Occipital lobe (tissue), 2 donors: Measurements from ENCODE around the gene FAM227A. TPM values are rescaled to one million over a fixed set of nuclear protein-coding genes. Genes with fewer than 3 reads are reported as not detected.
"Not testable (repeated sequence)": the region's sequence is repeated elsewhere in the genome, so short reads cannot be mapped to it uniquely, and the experiment has no call there.

Experiments
- DNase-seq: peaks from one replicate; lab custom pipeline; 2025; lab: John Stamatoyannopoulos, UW
- total RNA-seq: library from RNA; depleted of rRNA; stranded (reverse); fragments of >200 nt; gene quantifications from one replicate; pipeline ENCODE4 v1.2.3, GENCODE V29; 2014

FAM227A gene
- total RNA-seq, 1 donor from 2014 or later = 3.7 TPM

DNA sequence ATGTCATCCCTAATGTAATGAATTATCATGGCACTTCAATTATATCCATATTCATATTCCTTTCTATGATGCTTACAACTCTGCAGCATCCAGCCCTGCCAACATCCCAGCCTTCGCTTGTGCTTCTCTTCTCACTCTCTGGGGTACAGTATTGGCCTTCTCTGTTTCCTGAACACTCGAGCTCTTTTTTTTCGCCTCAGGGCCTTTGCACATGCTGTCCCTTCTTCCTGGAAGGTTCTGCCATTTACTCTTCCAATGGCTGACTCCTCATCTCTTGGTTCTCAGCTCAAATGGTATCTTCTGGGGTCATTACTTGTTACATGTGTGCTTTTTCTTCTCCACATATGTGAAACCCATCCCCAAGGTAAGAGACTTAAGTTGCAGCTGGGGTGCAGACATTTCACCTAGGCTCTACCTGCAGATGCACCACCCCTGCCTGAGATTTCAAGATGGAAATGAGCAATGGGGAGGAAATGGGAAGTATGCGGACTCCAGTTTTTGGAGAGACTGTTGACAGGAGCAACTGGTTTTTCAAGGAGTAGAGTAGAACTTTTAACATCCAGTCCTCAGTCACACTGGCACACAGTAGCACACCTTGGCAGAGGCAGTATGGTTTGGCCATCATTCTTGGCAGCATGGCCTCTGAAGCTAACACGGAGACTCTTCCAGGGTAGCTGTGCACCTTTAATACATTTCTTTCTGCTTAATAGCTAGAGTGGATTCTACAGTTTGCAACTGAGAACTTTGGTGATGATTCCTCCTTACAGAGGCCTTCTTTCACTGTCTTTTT, 43.8 kb downstream of the FAM227A start:
- no peak for DNase-seq

DNA sequence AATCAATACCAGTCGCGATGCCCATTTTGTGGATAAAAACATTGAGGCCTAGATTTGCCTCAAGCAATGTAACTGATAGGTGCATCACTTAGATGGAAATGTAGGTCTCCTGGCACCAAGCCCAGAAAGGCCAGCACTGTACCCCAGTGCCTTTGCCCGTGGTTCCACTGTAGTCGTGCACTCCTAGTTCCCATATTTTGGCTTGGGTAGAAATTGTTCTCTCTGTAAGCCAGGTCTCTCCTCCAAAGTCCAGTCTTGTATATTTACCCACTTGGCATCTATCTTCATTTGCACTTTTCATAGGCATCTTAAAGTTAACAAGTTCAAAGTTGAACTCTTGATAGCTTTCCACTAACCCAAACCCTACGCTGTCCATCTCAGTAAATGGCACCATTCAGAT, 44.6 kb downstream of the FAM227A start:
- no peak for DNase-seq

DNA sequence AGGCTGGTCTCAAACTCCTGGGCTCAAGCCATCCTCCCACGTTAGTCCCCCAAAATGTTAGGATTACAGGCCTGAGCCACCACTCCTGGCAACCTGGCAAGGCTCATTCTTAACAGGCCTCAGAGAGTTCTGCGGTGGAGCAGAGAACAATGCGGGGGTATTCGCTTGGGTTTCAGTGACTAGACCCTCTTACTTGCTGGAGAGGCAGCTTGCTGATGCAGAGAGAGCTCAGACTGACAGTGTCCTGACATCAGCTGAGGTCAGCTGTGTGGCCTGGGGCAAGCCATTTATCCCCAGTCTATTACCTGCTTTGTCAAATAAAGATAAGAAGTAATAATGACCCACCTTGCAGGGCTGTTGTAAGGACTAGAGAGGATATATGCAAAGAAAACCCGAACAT, 46.0 kb downstream of the FAM227A start:
- DNase-seq = no peak

DNA sequence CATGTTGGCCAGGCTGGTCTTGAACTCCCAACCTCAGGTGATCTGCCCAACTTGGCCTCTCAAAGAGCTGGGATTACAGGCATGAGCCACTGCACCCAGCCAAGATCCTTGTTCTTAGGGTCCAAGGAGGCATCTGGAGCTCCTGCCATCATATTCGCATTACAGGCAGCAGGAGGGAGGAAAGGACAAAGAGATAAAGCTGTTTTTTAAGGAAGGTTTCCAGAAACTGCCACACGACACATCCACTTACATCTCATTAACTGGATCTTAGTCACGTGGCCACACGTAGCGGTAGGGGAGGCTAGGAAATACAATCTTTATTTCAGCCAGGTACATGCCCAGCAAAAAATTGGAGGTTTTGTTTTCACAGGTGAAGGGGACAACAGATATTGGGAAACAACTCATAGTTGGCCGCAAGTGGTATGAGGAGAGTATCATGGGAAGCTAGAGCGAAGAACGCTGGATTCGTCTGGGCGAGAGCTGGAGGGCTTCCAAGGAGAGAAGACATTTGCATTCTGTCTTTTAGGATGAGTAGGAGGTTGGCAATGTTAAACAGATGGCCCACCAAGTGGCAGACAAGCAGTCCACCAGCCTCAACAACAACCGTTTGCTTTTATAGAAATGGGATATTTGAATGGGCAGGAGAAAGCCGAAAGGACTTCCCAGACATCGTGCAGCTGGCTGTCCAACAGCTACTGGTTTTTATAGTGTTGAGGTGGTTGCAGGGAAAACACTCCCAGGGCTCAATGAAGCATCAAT, 47.0 kb downstream of the FAM227A start:
- peak; percentile 5 for DNase-seq

DNA sequence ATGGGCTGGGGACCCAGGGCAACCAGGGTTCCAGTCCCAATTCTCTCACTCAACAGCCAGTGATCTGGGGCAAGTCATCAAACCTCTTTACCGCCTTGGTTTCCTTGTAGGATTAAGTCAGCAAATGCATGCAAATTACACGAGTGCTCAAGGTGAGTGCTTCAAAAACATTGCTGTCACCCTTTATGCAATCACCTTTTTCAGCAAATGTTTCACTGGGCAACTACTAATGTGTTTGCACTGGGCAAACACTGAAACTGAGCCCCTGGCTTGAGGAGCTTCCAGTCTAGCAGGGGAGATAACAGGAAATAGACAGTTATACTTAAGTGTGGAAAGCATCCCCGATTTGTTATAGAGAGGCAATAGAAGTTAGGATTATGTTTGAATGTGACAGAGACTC, 48.5 kb downstream of the FAM227A start:
- no peak for DNase-seq

DNA sequence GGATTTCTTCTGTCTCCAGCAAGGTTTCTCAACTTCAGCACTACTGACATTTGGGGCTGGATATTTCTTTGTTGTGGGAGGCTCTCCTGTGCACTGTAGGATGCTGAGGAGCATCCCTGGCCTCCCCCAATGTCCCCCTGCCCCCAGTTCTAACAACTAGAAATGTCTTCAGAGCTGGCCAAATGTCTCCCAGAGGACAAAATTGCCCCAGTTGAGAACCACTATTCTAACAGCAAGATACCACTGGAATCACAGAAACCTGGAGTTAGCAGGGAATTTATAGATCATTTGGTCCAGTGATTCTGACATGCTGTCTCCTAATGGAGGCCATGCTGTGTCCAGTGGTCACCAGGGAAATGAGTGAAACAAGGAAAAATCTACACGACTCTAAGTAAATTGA, 54.0 kb downstream of the FAM227A start:
- no peak for DNase-seq

DNA sequence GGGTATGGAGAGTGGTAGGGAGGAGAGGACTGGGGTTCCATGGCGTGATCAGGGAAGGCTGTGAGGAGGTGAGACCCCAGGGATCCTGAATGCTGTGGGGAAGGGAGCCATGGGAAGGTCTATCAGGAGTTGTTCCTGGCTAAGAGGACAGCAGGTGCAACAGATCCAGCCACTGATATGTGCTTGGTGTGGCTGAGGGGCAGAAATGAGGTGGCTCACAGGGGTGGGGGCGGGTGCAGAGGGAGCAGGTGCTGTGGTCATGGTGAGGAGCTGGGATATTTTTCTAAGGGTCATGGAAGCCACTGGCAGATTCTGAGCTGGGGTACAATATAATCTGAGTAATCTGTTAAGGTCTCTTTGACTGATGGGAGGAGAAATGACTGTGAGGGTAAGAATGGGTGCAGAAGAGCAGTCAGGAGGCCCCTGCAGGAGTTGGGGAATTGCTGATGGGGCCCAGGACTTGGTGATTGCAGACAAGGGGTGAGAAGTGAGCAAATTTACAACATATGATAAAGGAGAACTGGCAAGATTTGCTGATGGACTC, 54.9 kb downstream of the FAM227A start:
- no peak for DNase-seq

DNA sequence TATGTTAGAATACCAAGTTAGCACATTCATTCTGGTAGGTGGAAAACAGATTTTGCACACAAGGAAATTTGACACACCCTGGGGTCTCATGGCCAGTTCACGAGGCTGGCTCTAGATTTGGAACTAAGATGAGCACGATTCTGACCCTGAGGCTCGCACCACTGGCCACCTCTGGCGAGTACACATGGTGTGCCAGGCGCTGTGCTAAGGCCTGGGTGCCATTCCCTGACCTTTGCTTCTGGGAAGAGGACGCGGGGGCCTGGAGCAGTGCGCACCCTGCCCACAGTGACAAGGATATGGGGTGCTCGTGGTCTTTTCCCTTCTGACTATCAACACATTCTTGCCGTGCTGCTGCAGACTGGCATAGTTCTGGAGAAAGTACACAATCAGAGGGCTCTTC, 56.7 kb downstream of the FAM227A start:
- no peak for DNase-seq

DNA sequence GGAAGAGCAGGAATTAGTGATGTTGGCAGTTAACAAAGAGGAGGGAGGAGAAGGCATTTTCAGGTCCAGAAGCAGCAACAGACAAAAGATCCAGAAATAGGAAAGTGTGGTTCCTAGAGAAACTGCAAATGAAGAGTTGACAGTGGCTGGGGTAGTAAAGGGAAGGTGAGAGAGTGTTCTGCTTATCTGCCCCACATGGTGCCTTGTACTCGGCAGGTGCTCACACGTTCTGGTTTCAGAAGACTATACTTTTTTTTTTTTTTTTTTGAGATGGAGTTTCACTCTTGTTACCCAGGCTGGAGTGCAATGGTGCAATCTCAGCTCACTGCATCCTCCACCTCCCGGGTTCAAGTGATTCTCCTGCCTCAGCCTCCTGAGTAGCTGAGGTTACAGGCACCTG, 73.3 kb downstream of the FAM227A start:
- DNase-seq = not testable (repeated sequence)

DNA sequence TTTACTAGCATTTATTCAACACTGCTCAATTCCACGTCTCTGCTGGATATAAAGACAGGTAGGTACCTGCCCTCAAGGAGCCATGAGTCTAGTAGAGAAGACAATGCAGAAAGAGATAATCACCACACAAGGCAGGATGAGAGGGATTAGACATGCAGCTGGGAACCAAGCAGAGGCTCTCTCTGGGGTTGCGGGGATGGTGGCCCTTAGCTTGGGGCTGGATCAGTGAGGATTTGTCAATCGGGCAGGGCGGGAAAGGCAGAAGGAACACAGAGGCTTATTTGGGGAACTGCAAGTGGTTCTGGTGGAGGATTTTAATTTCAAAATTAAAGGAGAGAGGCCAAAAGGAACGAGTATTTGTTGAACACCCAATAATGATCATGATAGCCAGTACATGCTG, 77.7 kb downstream of the FAM227A start:
- DNase-seq = no peak

DNA sequence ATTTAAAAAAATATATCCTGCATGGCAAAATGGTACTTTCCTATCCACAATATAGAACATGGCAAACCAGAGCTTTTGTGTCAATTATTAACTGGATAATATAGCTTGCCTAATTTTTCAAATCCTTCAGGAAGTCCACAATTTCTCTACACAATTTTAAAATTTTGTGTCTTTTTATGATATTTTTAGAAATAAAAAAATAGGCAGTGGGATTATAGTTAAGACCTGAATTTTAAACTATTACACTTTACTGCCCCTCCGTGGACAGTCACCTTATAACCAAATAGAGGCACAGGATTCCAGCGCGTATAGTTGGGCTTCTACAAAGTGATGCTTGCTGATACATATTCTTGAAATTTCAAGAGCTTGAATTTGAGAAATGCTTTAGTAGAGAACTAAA, 84.1 kb downstream of the FAM227A start:
- no peak for DNase-seq

DNA sequence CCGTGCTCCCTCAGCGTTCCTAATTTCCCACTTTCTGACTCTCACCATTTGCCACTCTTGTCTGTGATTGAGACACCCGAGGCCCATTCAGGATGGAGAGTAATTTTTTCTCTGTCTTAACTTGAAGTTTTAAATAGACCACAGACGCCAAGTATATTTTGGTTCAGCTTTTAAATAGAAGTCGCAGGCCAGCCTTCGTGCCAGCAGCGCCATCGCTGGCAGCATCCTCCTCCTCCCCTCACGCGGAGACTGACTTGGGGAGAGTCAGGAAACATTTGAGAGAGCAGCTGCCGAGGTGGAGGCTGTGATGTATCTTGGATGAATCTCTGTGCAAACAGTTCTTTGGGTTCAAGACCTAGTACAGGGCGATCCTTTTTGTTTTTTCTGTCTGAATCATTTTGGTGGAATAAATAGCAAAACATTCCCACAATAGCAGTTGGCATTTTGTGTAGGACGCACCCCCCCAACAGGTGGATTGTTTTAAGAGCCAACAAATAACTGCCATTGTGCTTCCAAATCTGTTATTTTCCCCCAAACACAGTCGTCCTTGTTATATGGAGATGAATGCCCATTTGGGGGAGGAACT, 85.3 kb downstream of the FAM227A start:
- peak; percentile 78 for DNase-seq

DNA sequence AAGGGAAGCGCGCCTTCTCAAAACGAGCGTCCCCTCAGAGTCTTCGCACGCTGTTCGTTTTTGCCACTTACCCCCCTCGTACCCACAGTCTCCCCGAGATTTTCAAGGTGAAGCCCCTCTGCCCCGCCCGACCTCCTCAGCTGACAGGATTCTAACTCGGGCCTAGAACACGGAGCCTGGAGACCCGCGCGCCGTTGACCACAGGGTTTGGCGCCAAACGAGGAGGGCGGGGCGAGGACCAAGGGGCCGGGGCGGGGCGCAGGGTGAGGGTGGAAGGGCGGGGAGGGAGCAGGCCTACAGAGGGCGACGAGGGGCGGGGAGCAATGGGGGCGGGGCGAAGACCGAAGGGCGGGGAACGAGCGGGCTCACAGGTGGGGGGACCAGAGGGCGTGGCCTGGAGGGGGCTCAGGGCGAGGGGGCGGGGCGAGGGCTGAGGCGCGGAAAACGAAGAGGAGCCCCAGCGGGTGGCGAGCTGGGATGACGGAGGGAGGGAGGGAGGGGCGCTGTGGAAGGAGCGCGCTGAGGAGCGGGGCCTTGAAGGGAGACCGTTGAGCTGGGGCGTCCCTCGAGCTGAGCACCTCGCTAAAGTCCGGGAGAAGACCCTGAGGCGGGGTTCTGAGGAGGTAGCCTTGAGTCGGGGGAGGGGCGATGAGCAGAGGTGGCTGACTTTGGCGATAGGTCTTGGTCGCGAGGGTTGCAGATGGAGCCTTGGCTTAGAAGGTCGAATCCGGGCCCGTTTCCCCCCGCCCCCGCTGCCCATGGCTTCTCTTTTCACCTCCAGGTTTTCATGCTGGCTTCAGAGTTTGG, 86.0 kb downstream of the FAM227A start, which contains the start of gene DMC1:
TSS of gene DMC1 (minus strand) at position 212 of the 807 bp plus-strand sequence. CDS start 1,927 bp downstream, outside the sequence.
- DNase-seq = peak; percentile 79

DNA sequence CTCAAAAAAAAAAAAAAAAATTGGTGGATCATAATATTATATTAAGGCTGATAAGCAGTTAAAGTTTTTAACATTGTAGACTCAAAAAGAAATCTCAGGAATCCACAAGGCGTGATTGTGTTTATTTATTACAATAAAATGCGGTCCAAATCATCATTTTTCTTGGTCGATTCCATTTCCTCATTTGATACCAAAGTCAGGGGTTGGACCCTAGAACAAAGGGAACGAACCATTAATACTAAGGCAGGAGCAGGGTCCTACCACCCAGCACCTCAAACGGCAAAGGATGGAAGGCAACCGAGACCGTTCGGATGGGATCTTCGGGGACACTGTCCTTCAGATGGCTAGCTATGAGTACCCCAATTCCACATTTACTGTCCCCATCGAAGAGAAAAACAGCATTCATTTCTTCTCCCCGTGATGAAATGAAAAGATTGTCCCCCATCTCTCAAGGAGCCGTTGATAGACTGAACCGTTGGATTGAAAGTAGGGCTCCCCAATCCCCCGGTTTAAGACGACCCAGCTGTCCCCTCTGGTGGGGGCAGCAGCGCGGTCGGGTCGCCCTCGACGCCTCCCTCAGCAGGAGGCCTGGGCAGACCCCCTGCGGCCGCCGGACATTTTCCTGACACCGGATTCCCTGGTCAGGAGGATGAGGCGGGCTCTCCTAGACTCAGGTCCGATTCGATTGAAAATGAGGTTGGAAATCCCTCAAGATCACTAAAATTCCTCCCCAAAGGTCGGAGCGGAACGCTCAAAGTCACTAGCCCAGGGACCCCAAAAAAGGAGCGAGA, 86.8 kb downstream of the FAM227A start:
- DNase-seq = no peak

DNA sequence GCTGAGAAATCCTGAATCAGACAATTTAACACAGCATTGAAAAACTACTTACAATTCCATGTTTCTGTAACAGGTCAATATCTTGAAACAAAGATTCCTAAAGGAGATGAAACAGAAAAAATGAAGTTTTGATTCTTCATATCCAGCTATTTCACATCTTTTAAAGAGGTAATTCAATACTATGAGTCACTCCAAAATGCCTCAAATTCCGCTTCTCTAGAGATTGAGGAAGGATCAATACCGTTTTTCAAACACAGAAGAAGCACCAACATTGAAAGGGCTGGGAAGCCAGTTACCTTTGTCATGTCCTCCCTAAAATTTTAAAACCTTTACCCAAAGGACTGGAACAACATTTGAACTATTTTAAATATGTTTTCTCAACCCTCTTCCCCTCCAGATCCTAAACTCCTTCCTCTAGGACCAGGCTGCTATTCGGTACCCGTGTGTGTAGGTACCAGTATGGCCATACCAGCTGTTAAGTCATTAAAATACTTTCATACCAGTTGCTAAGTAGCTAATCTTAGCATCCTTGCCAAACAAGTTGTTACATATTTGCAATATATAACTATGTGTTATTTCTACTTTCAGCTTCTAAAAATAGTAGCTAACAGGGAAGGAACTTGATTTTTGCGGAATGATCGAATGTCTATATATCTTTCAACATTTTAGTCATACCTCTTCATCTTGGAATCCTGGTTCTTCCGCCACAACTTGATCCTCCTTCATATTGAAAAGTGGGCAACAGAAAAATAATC, 88.5 kb downstream of the FAM227A start:
- no peak for DNase-seq

DNA sequence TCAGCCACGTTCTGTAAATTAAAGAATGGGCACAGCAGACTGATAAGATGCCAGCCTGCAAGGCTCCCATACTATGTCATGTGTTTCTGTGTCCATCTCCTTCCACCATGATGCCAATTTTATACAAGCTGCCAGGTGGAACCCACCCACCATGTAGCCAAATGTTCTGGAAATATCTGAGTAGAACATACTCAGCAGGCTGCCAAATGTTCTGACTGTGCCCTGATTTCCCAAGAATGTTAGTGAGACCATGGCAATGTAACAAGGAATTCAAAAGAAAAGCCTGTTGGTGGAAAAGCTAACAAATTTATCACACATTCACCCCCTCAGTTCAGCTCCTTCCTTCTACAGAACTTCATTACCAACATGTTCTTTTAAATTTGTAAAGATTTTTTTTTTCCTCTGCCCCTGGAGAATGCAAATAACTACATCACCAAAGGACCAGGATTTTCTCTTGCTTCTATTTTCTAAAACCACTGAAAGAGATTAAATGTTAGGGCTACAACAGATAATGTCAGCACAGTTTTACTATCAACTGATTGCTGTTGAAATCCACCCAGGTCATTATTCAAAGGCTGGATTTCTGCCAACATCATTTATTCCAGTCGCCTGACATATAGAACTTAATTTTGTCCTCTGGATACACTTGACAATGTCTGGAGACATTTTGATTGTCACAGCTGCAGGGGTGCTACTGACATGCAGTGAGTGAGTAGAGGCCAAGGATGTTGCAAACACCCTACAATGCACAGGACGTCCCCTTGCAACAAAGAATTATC, 89.3 kb downstream of the FAM227A start:
- peak; percentile 18 for DNase-seq

DNA sequence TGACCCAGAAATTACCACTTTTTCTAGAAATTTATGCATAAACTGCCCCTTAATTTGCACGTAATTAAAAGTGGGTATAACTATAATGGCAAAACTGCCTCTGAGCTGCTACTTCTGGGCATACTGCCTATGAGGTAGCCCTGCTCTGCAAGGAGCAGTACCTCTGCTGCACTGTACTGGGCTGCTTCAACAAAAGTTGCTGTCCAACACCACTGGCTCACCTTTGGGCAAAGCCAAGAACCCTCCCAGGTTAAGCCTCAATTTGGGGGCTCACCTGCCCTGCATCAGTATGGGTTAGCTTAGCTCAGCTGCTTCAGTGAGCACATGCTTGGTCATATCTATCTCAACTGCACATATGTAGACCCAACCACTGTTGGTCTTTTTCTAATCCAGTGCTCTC, 90.8 kb downstream of the FAM227A start:
- DNase-seq = no peak

DNA sequence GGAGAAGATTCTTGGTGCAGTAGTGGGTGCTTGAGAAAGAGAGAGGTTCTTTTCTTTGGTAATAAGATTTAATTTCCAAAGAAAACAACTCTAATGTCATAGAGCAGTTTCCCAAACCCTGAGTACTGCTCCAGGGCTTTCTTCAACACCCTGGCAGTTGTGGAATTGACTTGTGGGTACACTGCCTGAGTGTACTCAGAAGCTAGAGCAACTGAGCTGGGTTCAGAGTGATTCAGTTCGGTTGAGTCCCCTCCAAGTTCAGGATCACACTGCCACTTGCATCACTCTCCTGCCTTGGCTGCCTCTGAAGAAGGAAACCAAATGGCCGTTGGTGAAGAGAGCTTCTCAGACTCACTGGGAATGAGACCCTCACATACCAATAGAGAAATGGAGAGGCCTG, 91.5 kb downstream of the FAM227A start:
- DNase-seq = no peak

DNA sequence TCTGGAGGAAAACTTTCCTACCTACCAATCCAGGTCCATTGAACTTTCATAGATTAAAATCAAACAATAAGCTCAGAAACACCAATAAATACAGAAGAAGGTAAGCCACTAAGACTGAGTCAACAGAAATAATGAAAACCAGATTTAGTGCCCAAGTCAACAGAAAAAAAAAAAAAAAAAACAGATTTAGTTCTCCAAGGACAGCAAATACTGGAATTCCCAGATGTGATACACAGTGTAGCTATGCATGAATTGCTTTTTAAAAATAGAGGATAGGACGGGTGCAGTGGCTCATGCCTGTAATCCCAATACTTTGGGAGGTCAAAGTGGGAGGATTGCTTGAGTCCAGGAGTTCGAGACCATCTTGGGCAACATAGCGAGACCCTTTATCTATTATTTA, 101.9 kb downstream of the FAM227A start:
- DNase-seq = no peak
